GM21825 (cell line): ENCODE data around the gene MEG3.
"Not testable (repeated sequence)": the region's sequence is repeated elsewhere in the genome, so short reads cannot be mapped to it uniquely, and the experiment has no call there.

Source experiments
- ATAC-seq: cut with Tn5 transposase; IDR thresholded peaks from one replicate; pipeline ENCODE4 v1.9.1; 2021; ENCODE audit warnings: mild to moderate bottlenecking, moderate library complexity; ENCODE audit not compliant: unreplicated experiment

Gene MEG3

DNA sequence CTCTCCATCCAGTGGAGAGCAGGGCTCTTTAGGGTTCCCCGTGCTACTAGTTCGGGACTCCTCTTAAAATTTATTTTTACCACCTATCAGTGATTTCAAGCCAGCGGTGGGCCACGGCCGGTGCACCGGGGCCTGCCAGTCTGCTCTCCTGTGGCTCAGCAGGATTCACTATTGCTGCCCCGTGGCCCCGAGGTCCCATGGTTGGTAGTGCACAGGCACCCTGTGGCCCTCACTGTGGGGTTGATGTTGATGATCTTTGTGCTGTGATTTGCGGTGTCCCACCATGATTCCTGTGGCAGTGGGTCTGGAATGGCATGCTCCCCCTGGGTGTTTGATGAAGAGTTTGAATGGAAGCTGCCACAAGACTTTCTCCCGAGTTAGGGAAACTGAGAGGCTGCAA, 12.6 kb upstream of the MEG3 start:
- ATAC-seq: no peak

- ATAC-seq: no peak
These were observed 10.2 kb upstream of the MEG3 start for GRCh38 chr14:100815478-100816285.

GRCh38 chr14:100816286-100816949, 9.5 kb upstream of the MEG3 start:
- no peak for ATAC-seq

GRCh38 chr14:100816950-100817901, 8.7 kb upstream of the MEG3 start:
- ATAC-seq: no peak

GRCh38 chr14:100818221-100818699, 7.7 kb upstream of the MEG3 start:
- ATAC-seq: no peak

DNA sequence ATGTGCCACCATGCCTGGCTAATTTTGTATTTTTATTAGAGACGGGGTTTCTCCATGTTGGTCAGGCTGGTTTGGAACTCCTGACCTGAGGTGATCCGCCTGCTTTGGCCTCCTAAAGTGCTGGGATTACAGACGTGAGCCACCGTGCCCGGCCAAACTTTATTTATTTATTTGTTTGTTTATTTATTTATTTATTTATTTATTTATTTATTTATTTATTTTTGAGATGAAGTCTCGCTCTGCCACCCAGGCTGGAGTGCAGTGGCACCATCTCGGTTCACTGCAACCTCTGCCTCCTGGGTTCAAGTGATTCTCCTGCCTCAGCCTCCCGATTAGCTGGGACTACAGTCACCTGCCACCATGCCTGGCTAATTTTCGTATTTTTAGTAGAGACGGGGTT, 7.0 kb upstream of the MEG3 start:
- not testable (repeated sequence) for ATAC-seq

- no peak for ATAC-seq
These were observed 6.5 kb upstream of the MEG3 start for GRCh38 chr14:100819453-100819828.

- no peak for ATAC-seq
These were observed 6.0 kb upstream of the MEG3 start for GRCh38 chr14:100819829-100820475.

DNA sequence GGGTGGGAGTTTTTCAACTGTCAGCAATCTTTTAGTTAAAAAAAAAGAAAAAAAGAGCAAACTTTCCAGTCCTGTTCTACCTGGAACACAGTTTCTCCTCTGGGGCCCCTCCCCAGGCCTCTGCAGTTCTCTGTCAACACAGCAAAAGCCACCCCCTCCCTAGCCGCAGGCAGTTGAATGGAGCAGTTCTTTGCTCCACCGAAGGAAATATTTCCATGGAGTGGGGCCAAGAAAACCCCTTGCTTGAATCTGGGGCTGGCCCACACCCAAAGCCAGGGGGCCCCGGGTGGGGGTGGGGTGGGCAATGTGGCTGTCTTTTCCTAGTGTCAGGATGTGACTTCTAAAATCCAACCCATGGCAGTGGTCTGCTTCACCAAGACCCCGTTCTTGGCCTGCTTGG, 5.0 kb upstream of the MEG3 start:
- ATAC-seq: no peak

- no peak for ATAC-seq
These were observed 3.9 kb upstream of the MEG3 start for GRCh38 chr14:100822013-100822412.

DNA sequence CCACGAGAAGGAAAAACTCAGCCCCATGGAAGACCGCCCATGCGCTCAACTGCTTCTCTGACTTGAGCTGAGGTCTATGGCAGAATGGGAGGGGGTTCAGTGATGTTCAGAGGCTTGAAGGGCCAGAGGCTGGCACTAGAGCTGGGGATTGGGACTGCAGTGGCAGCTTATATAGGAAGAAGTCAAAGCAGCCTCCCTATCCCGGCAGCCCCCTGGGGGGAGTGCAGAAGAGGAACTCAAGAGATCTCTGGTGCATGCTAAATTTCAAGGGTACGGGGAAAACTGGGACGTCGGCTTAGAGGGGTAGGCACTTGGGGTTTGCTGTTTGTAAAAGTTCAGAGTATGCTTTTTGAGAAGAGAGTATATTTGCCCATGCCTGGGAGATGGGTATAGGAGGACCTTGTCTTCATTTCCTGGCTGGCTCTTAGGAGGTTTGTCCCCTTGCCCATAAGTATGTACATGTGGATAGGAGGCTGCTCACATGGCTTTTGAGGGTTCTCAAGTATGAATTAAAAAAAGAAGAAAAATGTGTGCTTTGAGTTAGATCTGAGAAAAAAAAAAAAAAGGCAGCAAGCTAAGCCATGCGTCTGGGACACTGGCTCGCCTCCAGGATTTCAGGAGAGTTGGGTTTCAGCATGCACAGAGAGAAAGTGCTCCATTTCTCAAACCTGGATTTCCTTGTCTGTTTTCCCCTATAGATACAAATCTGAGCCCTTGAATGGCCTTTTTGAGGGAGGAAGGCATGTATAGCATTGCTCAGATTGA, 3.2 kb upstream of the MEG3 start:
- ATAC-seq: no peak

DNA sequence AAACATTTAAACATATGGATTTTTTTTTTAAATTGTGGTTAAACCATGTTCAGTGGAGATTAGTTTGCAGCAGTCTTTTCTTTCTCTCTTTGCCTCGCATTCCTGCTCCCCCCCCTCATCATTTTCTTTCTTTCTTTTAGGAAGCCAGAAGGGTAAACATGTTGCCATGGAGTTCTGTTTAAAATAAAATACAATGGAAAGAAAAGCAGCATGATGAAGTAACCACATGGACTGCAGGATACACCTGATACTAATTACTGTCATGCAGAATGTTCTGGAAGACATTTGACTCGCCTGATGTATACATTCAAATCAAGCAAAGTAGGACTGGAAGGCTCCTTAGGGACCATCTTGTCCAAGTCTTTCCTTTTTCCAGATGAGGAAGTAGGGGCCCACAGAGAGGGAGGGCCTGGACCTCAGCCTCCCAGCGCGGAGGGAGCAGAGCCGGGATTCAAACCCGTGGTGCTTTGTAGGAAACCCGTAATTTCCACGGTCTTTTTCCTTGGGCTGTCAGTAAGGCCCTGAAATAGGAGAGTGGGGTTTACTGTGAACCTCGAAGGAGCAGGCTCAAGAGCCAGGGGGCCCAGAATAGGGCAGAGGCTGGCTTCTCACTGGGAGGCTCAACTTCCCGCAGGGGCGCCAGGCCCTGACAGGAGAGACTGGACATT, 2.4 kb upstream of the MEG3 start:
- ATAC-seq: no peak

DNA sequence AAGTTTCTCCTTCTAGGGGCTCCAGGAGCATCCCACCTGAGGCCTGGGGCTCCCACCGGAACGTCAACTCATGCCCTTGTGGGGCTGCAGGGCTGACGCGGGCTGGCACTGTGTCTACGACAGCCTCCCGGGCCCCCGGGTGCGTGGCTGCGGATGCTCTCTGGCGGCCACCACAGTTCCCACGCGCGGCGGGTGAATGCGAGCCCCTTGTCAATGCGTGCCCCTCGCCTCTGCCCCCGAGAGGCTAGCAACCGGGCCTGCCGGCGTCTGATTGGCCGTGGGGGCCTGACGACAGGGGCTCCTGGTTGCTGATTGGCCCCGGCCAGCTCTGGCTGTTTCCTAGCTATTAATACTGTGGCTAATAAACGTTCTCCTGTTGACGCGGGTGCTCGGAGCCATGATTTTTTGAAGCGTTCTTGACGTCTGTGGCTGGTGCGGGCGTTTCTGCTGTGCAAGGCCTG, 1.8 kb upstream of the MEG3 start:
- ATAC-seq: no peak

DNA sequence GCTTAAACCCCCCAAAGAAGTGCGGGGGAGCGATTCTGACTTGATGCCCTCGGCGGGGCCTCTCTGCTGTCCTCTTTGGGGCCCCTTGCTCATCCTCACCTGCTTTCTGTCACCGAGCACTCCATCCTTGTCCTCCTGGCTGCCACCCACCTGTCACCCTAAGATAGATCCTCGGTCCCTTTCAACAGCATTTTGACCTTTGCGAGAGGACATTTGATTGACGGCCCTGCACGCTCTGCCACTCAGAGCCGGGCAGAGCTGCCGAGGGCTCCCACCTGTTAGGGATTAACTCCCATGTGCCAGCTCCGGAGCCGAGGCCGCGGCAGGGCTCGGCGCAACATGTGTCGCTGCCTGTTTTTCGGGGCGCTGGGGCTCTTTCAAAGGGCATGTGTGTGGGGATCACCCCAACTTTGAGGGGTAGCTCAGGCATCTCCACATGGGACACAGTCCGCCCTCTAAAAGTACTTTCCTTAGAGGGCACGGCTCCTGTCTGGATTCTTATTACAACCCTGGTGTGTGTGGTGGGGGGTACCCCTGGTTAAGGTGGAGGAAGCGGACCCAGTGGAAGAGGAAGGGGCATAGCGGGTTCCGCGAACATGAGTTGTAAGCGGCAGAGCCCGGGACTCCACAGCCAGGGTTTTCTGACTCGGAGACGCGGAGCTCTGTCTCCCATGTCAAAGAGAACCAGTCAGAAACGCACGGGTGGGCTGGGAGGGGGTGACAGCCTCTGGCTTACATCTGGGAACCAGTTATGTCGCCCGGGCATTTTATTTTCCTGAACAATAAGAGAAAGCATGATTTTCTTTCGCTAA, 811 bp upstream of the MEG3 start:
- ATAC-seq: no peak

DNA sequence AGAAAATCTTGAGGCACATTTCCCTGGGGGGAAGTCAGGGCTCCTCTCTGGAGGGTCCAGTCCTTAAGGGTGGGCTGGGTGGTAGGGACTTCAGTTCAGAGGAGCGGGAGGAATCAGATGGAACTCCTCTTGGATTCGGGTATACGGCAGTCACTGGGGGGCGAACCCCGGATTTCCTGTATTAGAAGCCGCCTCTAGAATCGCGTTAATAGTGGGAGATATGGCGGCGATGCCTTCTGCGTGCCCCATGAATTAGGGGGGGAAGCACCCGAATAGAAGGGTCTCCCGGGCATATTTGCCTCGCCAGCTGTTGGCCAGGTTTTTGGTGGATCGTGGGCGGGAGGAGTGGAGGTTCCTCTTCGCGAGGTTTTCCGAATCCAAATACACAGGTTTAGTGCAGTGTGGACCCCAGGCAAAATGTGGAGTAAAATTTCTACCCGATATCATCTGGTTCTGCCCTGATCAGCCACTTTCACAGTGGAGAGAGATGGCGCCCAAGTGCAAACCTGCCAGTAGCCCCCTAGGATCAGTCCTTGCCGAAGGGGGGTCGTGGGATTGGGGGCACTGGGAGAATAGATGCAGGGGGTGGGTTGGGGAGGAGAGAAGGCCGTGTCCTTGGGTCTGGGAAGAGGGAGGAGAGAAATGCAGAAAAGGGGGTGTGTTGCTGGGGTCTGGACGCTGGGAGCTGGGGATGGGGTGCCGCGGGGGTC, 628 bp downstream of the MEG3 start:
- no peak for ATAC-seq

DNA sequence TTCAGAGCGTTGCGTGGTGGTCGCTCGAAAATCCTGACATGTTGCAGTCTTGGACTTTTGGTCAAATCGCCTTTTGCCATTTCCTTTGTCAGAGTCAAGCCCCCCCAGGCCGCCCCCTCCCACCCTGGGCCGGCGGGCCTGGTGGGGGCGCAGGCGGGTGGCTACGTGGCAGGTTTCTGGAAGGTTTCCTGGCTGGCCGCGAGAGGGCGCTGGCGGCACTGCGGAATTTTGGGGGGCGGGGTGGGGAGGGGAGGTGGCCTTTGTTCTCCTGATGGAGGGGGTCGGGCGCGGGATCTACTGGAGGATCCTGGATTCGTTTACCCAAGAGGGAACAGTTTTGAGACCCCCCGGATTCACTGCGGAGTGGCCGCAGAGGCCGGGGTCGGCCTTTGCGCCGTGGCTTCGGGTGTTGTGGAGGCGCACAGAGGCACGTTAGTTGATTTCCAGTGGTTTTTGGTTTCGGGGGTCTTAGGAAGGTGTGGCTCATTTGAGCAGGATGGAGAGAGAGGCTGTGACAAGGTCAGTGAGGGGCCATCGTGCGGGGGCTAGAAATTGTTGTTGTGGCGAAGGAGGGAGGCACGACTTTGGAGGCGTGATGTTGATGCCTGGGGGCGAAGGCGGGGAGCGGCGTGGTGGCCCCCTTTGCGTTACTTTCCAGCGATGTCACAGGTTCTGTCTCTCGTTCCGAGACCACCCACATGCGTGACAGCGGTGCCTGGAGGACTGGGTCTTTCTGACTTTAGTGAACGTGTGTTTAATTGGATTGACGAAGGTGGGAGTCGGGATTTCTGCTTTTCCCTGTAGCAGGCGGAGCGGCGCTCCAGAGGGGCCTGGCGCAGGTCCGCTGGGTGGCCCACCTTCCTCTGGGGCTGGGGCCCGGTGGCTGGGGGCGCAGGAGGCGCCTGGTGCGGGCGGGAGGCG, 1.4 kb downstream of the MEG3 start:
- ATAC-seq: no peak
